Brain pericyte (primary cell): ENCODE measurements around the gene HK3.

ENCODE experiments used
- DNase-seq: peaks from one replicate; pipeline ENCODE4 v3.0.0-alpha.2; 2012; ENCODE audit warnings: low read depth, low spot score

Gene HK3

DNA sequence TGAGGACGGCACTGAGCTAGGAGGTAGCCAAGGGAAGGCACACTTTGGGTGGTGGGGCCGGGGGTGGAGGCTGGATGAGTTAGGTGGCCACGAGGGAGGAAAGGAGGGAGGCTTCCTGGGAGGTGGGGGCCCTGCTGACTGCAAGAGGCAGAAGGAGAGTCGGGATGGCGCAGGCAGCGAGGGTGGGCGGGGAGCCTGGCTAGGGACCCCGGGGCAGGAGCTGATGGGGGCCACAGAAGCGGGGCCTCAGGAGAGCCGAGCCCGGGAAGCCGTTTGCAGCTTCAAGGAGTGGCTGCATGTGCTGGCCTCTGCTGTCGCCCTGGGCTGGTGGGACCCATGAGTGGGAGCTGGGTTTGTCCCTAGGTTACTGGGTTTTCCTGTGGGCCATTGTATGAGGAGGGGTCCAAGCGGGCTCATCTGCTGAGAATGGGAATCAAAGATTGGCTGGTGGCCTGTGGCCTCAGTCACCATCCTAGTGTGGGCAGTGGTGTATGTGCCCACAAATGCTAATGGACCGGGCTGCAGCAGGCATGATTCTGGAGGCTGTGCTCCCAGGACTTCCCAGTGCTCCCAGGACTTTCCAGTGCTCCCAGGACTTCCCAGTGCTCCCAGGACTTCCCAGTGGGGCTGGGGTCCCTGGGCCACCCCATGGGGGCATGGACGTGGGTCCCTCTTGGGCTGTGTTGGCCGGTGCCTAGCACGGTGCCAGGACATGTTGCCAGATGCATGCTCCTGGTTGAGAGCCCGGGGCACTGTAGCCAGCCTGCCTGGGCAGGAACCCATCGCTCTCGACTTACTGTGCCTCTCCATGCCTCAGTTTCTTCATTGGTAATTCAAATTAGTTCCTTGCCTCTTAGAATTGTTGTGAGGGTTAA is 48.5 kb downstream of the HK3 start:
- no peak for DNase-seq

DNA sequence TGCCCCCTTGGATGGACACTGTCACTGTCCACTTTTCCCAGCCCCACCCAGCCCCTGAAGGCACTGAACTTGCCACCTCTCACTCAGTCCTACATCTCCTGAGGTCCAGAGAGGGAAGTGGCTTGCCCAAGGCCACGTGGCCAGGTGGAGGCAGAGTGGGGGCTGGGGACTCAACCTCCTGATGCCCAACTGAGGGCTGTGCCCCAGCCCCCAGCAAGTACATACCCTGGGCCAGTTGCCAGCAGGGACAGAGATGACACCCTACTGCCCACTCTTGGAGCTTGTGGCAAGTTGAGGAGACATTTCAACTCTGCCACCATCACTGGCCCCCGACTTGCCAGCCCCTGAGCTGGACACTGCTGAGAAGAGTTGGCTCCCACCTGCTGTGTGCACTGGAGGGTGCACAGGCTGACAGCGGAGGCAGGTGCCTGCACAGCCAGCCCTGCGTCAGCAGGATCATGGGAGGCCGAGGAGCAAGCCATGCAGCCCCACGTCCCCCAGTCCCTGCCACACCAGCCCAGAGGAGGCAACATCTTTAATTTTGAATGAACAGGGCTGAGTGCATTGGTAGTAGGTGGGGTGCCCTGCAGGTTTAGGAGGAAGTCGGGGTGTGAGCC is 49.4 kb downstream of the HK3 start:
- no peak for DNase-seq

DNA sequence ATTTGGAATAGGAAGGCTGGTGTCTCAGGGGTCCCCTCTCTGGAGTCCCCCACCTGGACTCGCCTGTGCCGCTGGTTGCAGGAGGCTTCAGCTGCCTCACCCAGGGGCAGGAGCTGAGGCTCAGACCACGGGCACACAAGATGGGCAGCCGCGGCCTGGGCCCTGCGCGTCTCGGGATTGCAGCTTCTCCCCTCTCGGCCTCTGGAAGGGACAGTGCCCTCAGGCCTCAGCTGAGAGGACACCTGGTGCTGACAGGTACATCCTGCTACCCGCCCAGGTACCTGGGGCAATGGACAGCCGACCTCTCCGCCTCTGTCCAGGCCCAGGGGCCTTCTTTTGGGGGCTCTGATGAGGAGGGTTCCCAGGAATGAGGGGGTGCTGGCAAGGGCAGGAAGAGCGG is 50.5 kb downstream of the HK3 start:
- DNase-seq = no peak

DNA sequence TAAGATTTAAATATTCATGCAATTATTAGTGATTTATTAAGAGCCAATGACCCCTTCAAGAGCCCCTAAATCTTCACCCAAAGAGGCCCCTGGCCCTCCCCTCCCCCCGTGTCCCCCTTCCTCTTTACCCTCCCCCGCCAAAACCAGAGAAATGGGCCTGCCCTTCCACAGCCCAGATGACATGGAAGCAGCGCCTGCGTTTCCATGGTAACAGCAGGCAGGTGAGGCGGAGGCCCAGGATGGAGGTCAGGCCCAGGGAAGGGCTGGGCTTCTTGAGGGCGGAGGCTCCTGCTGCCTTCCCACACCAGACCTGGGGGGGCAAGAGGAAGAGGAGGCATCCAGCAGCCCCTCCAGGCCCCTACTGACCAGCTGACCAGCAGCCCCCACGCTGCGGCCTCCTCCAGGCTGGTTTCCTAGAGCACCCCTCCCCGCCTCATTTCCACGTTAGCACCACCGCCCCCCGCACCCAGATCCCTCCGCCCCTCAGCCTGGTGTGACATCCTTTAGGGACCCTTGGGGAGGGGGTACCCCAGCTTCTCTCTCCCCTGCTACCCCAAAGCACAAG is 51.3 kb downstream of the HK3 start:
- no peak for DNase-seq

DNA sequence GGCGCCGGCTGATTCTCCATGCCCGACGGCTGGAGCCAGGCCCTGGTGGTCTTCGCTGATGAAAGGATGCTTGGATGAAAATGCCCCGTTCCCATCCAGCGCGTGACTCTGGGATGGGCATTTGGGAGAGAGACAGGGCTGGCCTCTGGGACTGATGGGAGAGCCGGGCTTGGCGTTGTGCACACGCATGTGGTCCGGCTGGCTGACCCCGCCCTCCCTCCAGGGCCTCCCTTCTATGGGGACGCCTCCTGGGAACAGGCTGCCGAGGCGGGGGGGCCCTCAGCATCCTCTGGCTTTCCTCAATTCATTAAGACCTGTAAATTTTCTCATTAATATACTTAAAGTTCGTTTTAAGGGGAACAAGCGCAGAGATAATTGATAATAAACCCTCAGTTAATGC is 52.0 kb downstream of the HK3 start:
- no peak for DNase-seq

DNA sequence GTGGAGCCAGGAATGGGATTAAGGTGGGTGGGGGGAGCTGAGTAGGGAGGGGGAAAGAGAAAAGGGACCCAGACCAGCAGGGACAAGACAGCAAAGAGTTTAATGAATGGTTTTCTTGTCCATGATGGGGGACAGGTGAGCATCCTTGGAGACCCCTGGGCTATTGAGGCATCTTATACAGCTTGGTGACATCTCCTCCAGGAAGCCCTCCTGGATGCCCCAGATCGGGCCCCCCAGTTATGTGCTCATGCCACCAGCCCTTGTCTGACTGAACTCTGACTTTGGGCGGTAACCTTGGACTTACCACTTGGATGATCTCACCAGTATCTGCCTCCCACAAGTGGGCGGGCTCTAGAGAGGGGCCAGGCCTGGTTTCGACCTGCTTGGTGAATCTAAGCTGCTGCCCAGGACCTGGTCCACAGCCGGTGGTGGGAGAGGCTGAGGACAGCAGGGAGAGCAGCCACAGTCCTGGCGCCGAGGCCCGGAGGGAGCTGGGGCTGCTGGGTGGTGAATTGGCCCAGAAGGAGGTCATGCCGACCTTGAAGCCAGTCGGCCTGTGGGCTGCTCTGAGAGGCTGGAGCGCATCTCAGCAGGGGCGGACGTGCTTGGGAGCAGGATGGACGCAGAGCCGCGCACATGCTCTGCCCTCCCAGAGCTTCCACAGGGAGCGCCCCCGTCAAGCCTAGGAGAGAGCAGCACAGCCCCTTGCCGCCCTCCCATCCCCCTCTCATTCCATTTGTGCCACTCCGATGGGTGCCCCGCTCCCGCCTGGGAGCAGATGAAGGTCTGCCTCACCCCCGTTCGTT is 52.6 kb downstream of the HK3 start:
- no peak for DNase-seq

DNA sequence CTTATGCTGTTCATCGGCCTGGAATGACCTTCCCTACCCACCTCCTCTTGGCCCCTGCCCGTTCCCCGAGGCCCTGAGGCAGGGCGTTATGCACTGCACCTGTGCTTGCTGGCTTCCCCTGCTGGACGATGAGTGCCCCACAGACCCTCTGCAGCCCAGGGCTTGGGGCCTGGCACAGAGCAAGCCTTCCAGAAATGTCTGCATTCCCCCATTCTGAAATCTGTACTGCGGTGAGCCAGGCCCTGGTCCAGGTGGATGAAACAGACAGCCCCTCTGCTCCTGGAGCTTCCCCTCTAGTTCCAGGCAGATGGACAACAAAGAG is 53.8 kb downstream of the HK3 start:
- DNase-seq = no peak

DNA sequence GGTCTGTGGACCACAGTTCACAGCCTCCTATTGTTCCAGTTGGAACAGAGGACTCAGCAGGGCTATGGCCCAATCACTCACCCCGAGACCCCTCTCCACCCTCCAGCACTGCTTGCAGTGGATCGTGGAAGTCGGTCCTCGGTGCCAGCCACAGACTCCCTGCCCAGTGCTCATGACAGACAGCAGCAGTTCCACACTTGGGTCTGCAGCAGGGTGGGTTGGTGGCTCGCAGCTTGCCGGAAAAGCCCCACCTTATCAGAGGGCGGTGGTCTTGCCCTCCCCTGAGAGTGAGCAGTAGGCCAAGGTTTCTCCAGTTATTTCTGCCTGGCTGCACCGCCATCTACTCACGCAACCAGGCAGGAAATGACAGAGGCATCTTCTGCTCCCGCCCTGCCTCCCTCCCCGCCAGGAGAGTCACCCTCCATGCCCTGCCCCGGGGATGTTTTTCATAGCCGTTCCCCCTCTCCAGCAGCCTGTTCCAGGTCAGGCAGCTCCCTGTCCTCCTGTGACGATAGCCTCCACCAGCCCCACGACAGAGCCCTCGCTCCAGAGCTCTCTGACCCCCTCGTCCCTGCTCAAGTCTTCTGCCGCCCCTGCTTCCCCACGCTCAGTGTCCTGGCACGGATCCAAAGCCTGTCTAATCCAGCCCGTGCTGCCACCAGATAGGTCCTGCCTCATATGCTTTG is 54.3 kb downstream of the HK3 start:
- DNase-seq = no peak

DNA sequence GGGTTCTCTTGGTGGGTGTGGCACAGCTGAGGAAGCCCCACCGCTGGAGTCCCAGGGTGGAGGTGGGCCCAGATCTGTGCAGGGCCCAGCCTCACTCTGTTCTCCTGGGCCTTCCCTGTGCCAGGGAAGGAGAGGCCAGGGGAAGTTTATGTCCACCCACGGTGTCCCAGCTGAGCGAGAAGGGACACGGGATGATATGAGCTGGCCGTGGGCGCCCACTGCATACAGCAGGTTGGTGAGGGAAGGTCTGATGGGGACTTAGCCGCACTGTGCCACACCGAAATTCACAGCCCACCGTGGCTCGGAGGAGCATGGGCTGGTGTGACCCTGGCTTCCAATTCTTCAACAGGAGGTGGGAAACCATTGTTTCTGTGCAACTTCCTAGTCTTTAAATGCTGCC is 54.9 kb downstream of the HK3 start:
- no peak for DNase-seq

DNA sequence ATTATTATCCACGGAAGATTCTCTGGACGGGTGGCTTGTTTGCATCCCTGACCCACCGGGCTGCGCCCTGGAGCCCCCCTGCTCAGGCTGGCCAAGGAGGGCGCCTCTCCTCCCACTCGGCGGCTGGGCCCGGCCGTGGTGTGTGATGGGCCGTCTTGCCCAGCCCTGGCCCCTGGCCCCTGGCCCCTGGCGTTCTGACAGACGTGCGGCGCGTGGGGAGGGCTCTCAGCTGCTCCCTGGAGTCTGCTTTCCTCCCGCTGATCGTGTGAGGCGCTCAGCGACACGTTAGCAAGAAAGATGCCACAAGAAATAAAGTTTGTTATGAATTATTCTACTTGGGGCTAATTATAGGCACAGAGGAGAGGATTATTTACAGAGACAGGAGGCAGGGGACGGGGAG is 55.5 kb downstream of the HK3 start:
- DNase-seq = no peak

DNA sequence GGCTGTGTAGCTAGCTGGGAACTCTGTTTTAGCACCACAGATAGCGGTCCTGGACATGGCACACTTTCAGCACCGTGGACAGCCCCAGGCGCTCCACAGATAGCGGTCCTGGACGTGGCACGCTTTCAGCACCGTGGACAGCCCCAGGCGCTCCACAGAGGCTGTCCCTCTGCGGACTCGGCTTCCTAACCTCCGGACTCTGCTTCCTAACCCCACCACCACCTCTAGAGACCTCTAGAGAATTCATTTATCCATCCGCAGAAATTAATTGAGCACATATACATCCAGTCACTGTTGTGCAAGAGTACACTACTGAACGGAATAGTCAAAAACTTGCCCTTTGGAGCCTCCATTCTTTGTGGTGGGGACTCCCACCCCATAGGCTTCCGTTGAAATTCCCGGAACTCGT is 61.4 kb downstream of the HK3 start:
- DNase-seq = peak; percentile 67

DNA sequence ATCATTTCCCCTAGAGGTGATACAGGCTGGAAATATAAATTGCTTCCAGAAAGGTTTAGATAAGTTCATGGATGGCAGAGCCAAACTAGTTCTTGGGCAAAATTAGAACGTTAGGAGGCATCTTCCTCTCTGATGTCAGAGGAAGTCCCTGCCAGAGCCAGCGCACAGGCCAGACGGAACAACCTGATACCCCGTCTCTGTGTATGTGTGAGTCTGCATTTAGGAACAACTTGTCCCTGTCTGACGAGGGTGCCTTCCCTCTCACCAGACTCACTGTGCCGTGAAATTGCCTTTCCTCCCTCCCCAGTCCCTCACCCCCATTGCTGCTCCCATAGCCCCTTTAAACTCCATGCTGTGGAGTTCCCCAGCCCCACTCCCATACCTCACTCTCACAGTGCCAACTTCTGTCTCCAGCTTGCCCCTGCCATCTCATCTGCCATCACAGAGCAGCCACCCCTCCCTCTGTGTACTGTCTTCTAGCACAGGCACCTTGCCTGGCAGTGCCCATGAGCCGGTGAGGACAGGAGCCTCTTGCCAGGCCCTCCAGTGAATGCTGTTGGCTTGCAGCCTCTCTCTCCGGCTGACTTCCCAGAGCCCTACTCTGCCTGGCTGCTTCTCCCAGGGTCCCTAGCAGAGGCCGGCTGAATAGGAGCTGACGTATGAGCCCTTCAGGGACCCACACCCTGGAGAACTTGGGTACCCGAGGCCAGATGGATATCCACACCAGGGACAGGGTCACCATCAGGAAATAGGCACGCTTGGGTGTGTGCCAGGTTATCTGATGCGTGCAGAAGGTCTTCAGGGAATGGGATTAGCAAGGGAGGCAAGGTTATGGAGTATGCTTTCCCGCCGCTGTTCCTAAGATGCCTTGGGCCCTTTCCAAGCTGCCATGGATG is 62.1 kb downstream of the HK3 start:
- DNase-seq = no peak

DNA sequence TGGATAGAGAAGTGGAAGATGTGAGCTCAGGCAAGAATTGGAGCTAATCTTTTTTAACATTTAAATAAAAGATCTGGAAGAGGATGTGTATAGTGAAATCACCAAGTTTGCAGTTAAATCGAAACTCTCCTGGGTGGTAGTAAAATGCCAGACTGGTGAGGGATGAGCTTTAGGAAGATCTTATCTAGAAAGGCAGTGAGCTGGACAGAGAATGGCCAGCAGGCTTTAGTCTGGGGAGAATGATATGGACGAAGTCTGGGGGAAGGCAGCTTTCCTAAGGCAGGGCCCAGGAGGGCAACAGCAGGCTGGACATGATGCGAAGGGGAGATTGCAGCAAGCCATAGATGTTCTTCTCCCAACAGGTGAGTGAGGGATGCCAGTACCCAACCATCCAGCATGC is 63.2 kb downstream of the HK3 start:
- DNase-seq = no peak

DNA sequence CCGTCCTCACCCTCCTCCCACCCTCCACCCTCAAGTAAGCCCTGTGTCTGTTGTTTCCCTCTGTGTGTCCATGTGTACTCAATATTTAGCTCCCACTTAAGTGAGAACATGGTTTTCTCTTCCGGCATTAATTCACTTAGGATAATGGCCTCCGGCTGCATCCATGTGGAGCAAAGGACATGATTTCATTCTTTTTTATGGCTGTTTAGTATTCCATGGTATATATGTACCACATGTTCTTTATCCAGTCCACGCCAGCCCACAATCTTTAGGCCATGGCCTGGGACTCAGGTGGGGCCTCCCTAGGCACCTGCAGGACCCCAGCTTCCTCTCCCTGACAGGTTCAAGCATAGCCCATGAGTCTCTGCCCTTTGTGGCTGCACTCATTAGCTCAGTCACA is 65.9 kb downstream of the HK3 start:
- DNase-seq = no peak

DNA sequence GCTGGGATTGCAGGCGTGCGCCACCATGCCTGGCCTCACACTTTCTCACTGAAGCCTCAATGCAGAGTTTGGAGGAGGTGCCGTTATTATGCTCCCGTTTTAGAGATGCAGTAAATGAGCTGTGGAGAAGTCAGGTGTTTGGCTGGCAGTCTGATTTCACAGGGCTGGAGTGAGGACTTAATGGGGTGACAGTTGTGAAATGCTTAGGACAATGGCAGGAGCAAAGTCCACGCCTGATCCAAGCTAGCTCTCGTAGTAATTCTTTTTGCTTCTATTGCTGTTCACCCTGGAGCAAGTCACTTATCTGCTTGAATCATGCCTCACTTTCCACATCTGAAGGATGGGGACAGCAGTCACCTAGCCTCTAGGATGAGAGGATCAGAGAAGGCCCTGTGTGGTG is 67.0 kb downstream of the HK3 start:
- DNase-seq = no peak

DNA sequence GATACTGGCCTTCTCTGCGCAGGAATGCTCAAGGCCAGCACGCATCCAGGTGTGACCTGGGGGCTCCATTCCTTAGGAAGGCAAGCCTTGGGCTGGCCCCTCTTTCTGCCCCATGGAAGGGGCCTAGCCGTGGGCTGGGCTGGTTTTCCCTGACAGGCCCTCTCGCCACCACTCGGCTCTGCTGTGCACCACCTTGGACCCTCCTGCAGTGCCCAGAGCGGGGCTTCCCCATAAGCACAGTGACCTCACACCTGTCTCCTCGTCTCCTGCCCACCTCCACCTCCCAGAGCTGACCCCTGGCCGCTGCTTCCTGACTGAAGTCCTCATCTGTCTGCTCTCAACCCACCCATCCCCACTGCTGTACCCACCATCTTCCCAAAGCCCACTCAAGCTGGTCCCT is 67.7 kb downstream of the HK3 start:
- DNase-seq = no peak

DNA sequence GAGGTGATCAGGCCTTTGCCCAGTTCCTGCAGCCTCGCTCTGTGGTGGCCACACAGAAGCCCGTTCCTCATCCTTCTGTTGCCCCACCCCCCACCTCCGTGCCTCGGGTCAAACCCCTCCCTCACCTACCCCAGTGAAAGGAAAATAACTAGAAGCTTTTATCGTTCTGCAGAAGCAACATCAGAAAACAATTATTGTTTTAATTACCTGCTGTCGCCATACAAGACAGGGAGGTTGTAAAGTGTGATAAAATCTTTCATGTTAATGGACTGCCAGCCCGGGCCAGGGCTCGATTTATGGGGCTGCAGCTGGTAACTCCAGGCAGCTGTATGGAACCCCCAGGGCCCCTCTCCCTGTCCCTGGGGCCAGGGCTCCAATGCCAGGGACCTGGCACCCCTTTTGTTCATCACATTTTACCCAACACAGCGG is 68.1 kb downstream of the HK3 start:
- no peak for DNase-seq
